ENCODE measurements around the gene NUBPL.

DNA sequence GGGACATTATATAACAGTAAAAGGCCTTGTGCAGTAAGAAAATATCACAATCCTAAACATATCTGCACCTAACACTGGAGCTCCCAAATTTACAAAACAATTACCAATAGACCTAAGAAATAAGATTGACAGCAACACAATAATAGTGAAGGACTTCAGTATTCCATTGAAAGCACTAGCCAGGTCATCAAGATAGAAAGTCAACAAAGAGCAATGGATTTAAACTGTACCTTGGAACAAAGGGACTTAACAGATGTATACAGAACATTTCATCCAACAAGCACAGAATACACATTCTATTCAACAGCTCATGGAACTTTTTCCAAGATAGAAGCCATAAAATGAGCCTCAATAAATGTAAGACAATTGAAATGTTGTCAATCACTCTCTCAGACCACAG, 306.4 kb downstream of the NUBPL start:
- no peak for TF ChIP-seq YY1 (IDR thresholded peaks at IDR 0.05; ENCODE audit: insufficient read depth, insufficient read length)
- no peak for TF ChIP-seq ZNF274 (IDR thresholded peaks at IDR 0.05; ENCODE audit: low read depth, low read length)
